ENCODE results near the gene FSTL4.

GRCh38 chr5:133348406-133348805 lies 263.9 kb downstream of the FSTL4 start:
- TF ChIP-seq REST (IDR thresholded peaks at IDR 0.05): no peak
- no peak for TF ChIP-seq RAD21 (IDR thresholded peaks at IDR 0.05)
- TF ChIP-seq GABPA (IDR thresholded peaks at IDR 0.05 in 1 of 2, conservative IDR thresholded peaks at IDR 0.05 in 1 of 2): no peak
- TF ChIP-seq, protein P1, sequence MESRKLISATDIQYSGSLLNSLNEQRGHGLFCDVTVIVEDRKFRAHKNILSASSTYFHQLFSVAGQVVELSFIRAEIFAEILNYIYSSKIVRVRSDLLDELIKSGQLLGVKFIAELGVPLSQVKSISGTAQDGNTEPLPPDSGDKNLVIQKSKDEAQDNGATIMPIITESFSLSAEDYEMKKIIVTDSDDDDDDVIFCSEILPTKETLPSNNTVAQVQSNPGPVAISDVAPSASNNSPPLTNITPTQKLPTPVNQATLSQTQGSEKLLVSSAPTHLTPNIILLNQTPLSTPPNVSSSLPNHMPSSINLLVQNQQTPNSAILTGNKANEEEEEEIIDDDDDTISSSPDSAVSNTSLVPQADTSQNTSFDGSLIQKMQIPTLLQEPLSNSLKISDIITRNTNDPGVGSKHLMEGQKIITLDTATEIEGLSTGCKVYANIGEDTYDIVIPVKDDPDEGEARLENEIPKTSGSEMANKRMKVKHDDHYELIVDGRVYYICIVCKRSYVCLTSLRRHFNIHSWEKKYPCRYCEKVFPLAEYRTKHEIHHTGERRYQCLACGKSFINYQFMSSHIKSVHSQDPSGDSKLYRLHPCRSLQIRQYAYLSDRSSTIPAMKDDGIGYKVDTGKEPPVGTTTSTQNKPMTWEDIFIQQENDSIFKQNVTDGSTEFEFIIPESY (IDR thresholded peaks at IDR 0.05): no peak
- TF ChIP-seq CTCF (IDR thresholded peaks at IDR 0.05; ENCODE audit: low read depth, low read length, missing input control): no peak
- TF ChIP-seq FOXA1 (IDR thresholded peaks at IDR 0.05): no peak
- TF ChIP-seq MAX (IDR thresholded peaks at IDR 0.05): no peak
- no peak for TF ChIP-seq FOXA2 (IDR thresholded peaks at IDR 0.05)
- TF ChIP-seq YY1 (IDR thresholded peaks at IDR 0.05): no peak
- no peak for TF ChIP-seq TAF1 (conservative IDR thresholded peaks at IDR 0.05)

Data from liver (tissue), 3 donors.